ENCODE measurements around the gene CDCA7.

DNA sequence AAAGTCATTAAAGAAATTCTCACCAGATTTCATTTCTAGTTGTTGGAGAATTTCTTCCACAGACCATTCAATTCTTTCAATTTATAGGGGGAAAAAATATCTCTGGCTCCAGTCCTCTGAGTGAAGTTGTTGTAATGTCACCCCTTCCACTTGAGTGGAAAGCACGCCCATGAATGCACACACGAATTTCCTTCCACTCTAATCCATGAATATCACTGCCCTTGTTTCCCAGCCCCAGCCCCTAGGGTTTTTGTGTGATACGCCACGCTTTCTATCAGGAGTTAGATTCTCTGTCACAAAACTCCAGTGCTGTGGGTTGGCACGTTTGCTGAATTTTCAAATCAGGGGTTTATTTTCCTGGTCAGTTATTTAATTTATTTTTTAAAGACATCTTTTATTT, 38.1 kb downstream of the CDCA7 start:
- TF ChIP-seq, protein P1, sequence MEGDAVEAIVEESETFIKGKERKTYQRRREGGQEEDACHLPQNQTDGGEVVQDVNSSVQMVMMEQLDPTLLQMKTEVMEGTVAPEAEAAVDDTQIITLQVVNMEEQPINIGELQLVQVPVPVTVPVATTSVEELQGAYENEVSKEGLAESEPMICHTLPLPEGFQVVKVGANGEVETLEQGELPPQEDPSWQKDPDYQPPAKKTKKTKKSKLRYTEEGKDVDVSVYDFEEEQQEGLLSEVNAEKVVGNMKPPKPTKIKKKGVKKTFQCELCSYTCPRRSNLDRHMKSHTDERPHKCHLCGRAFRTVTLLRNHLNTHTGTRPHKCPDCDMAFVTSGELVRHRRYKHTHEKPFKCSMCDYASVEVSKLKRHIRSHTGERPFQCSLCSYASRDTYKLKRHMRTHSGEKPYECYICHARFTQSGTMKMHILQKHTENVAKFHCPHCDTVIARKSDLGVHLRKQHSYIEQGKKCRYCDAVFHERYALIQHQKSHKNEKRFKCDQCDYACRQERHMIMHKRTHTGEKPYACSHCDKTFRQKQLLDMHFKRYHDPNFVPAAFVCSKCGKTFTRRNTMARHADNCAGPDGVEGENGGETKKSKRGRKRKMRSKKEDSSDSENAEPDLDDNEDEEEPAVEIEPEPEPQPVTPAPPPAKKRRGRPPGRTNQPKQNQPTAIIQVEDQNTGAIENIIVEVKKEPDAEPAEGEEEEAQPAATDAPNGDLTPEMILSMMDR (IDR thresholded peaks at IDR 0.05; ENCODE audit: poor library complexity, severe bottlenecking): no peak
- TF ChIP-seq EP300 (conservative IDR thresholded peaks at IDR 0.05; ENCODE audit: poor library complexity, severe bottlenecking) (no peak), EZH2 (IDR thresholded peaks at IDR 0.05; ENCODE audit: borderline replicate concordance, insufficient read depth, low read length, poor library complexity, severe bottlenecking) (no peak), RAD21 (conservative IDR thresholded peaks at IDR 0.05) (no peak), POLR2AphosphoS5 (IDR thresholded peaks at IDR 0.05) (no peak), SMC3 (conservative IDR thresholded peaks at IDR 0.05; ENCODE audit: poor library complexity) (no peak), REST (IDR thresholded peaks at IDR 0.05; ENCODE audit: borderline replicate concordance) (no peak)
